SK-N-SH treated with all-trans-retinoic acid at 6 μM for 48 hours (cell line): ENCODE data around the gene TPRN.

Source experiments
- ARNTL ChIP-seq: fragments of 450-650 bp; formaldehyde crosslinking; IDR thresholded peaks from 2 replicates; pipeline ENCODE4 v1.5.0; 2020; ENCODE audit warnings: low read depth, mild to moderate bottlenecking, moderate library complexity, borderline replicate concordance
- GLIS3 ChIP-seq: fragments of 250-450 bp; sonication (Bioruptor Pico); IDR thresholded peaks from 2 replicates; pipeline ENCODE4 v1.5.0; 2020; ENCODE audit warnings: mild to moderate bottlenecking, moderate library complexity
- ISL1 ChIP-seq: fragments of 250-450 bp; sonication (Bioruptor Pico); IDR thresholded peaks from 2 replicates; pipeline ENCODE4 v2.1.2; 2022; ENCODE audit warnings: mild to moderate bottlenecking, moderate library complexity
- OSR1 ChIP-seq: fragments of 250-450 bp; sonication (Bioruptor Pico); IDR thresholded peaks from 2 replicates; pipeline ENCODE4 v1.8.0; 2022; ENCODE audit warnings: moderate library complexity, mild to moderate bottlenecking, inconsistent platforms
- PPARA ChIP-seq: fragments of 250-450 bp; sonication (Bioruptor Pico); IDR thresholded peaks from 2 replicates; pipeline ENCODE4 v1.5.0; 2020; ENCODE audit warnings: mild to moderate bottlenecking, borderline replicate concordance
- RARB ChIP-seq: fragments of 250-450 bp; sonication (Bioruptor Pico); IDR thresholded peaks from 2 replicates; pipeline ENCODE4 v1.8.0; 2021; ENCODE audit warnings: mild to moderate bottlenecking, moderate library complexity
- ZC3H10 ChIP-seq: fragments of 250-450 bp; sonication (Bioruptor Pico); IDR thresholded peaks from 2 replicates; pipeline ENCODE4 v1.5.1; 2021; ENCODE audit warnings: mild to moderate bottlenecking, moderate library complexity
- ZFP30 ChIP-seq: fragments of 450-650 bp; formaldehyde crosslinking; IDR thresholded peaks from 2 replicates; pipeline ENCODE4 v1.5.0; 2022; ENCODE audit warnings: mild to moderate bottlenecking, moderate library complexity
- ZNF70 ChIP-seq: fragments of 450-650 bp; formaldehyde crosslinking; IDR thresholded peaks from 2 replicates; pipeline ENCODE4 v1.5.0; 2020; ENCODE audit warnings: mild to moderate bottlenecking, moderate library complexity
- ZNF8 ChIP-seq: fragments of 450-650 bp; formaldehyde crosslinking; IDR thresholded peaks from 2 replicates; pipeline ENCODE4 v1.5.0; 2020; ENCODE audit warnings: mild to moderate bottlenecking, moderate library complexity
- TF ChIP-seq, protein P1 (sequence below): fragments of 250-450 bp; sonication (Bioruptor Pico); IDR thresholded peaks from 2 replicates; pipeline ENCODE4 v1.5.1; 2020; ENCODE audit warnings: low read depth, mild to moderate bottlenecking, moderate library complexity
- TF ChIP-seq, protein P2 (sequence below): fragments of 250-450 bp; sonication (Bioruptor Pico); IDR thresholded peaks from 2 replicates; pipeline ENCODE4 v1.8.0; 2020; ENCODE audit warnings: mild to moderate bottlenecking, moderate library complexity, borderline replicate concordance
- TF ChIP-seq, protein P3 (sequence below): fragments of 250-450 bp; sonication (Bioruptor Pico); IDR thresholded peaks from 2 replicates; pipeline ENCODE4 v1.5.0; 2020; ENCODE audit warnings: mild to moderate bottlenecking, moderate library complexity
- TF ChIP-seq, protein P4 (sequence below): fragments of 250-450 bp; sonication (Bioruptor Pico); IDR thresholded peaks from 2 replicates; pipeline ENCODE4 v1.5.1; 2021; ENCODE audit warnings: mild to moderate bottlenecking, moderate library complexity

DNA sequence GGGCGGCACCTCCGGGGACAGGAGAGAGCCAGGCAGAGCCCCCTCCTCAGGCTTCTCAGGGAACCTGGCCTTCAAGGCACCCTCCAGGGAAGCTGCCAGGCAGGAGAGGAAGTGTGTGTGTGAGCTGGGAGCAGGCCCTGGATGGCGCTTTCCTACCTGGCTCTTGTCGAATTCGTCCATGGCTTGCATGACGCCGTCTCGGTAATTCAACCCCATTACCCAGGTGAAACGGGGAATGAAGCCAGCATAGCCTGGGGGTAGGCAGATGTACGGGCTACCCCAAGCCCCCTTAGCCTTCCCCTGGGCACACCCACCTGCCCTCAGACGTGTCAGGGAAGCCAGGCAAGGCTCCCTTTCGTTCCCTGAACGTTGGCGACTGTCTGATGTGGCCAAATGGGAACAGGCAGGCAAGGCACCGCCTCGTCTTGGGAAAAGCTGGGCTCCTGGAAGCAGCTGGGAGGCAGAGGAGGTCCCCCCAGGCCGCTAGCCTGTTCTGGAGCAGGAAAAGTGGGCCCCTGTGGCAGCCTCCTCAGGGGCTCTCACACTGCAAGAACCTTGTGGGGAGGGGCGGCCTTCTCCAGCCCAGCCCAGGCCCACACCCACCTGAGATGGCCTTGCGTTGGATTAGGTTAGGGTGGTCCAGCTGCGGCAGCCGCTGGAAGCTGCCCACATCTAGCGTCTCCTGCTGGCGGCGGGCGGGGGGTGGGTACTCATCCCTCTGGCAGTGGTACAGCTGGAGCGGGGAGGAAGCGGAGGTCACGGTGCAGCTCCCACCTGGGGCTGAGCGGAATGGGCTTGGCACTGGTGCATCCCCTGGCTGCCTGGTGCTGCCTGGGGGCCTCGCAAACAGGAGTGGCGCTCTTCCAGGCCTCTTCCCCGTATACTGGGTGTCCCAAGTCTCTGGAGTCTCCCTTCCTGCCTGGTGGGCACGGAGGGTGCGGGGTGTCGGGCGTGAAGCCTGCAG is 44.2 kb upstream of the TPRN start:
- TF ChIP-seq, protein P1, sequence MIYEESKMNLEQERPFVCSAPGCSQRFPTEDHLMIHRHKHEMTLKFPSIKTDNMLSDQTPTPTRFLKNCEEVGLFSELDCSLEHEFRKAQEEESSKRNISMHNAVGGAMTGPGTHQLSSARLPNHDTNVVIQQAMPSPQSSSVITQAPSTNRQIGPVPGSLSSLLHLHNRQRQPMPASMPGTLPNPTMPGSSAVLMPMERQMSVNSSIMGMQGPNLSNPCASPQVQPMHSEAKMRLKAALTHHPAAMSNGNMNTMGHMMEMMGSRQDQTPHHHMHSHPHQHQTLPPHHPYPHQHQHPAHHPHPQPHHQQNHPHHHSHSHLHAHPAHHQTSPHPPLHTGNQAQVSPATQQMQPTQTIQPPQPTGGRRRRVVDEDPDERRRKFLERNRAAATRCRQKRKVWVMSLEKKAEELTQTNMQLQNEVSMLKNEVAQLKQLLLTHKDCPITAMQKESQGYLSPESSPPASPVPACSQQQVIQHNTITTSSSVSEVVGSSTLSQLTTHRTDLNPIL (CRISPR knock-in tag): no peak
- TF ChIP-seq ARNTL (CRISPR knock-in tag): no peak
- TF ChIP-seq RARB (CRISPR knock-in tag): no peak
- no peak for TF ChIP-seq ZNF70
- no peak for TF ChIP-seq ZNF8 (CRISPR knock-in tag)
- no peak for TF ChIP-seq PPARA
- TF ChIP-seq, protein P2, sequence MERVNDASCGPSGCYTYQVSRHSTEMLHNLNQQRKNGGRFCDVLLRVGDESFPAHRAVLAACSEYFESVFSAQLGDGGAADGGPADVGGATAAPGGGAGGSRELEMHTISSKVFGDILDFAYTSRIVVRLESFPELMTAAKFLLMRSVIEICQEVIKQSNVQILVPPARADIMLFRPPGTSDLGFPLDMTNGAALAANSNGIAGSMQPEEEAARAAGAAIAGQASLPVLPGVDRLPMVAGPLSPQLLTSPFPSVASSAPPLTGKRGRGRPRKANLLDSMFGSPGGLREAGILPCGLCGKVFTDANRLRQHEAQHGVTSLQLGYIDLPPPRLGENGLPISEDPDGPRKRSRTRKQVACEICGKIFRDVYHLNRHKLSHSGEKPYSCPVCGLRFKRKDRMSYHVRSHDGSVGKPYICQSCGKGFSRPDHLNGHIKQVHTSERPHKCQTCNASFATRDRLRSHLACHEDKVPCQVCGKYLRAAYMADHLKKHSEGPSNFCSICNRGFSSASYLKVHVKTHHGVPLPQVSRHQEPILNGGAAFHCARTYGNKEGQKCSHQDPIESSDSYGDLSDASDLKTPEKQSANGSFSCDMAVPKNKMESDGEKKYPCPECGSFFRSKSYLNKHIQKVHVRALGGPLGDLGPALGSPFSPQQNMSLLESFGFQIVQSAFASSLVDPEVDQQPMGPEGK (CRISPR knock-in tag): no peak
- TF ChIP-seq, protein P3, sequence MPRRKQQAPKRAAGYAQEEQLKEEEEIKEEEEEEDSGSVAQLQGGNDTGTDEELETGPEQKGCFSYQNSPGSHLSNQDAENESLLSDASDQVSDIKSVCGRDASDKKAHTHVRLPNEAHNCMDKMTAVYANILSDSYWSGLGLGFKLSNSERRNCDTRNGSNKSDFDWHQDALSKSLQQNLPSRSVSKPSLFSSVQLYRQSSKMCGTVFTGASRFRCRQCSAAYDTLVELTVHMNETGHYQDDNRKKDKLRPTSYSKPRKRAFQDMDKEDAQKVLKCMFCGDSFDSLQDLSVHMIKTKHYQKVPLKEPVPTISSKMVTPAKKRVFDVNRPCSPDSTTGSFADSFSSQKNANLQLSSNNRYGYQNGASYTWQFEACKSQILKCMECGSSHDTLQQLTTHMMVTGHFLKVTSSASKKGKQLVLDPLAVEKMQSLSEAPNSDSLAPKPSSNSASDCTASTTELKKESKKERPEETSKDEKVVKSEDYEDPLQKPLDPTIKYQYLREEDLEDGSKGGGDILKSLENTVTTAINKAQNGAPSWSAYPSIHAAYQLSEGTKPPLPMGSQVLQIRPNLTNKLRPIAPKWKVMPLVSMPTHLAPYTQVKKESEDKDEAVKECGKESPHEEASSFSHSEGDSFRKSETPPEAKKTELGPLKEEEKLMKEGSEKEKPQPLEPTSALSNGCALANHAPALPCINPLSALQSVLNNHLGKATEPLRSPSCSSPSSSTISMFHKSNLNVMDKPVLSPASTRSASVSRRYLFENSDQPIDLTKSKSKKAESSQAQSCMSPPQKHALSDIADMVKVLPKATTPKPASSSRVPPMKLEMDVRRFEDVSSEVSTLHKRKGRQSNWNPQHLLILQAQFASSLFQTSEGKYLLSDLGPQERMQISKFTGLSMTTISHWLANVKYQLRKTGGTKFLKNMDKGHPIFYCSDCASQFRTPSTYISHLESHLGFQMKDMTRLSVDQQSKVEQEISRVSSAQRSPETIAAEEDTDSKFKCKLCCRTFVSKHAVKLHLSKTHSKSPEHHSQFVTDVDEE (CRISPR knock-in tag): no peak
- TF ChIP-seq ZFP30: no peak
- TF ChIP-seq OSR1 (CRISPR knock-in tag): no peak
- TF ChIP-seq ZC3H10 (CRISPR knock-in tag): no peak
- no peak for TF ChIP-seq GLIS3
- no peak for TF ChIP-seq ISL1 (CRISPR knock-in tag)
- TF ChIP-seq, protein P4, sequence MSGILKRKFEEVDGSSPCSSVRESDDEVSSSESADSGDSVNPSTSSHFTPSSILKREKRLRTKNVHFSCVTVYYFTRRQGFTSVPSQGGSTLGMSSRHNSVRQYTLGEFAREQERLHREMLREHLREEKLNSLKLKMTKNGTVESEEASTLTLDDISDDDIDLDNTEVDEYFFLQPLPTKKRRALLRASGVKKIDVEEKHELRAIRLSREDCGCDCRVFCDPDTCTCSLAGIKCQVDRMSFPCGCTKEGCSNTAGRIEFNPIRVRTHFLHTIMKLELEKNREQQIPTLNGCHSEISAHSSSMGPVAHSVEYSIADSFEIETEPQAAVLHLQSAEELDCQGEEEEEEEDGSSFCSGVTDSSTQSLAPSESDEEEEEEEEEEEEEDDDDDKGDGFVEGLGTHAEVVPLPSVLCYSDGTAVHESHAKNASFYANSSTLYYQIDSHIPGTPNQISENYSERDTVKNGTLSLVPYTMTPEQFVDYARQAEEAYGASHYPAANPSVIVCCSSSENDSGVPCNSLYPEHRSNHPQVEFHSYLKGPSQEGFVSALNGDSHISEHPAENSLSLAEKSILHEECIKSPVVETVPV (CRISPR knock-in tag): no peak
